Measurements from ENCODE around the gene BCO2. TPM values are rescaled to one million over a fixed set of nuclear protein-coding genes. Genes with fewer than 3 reads are reported as not detected.

BCO2 gene, protein sequence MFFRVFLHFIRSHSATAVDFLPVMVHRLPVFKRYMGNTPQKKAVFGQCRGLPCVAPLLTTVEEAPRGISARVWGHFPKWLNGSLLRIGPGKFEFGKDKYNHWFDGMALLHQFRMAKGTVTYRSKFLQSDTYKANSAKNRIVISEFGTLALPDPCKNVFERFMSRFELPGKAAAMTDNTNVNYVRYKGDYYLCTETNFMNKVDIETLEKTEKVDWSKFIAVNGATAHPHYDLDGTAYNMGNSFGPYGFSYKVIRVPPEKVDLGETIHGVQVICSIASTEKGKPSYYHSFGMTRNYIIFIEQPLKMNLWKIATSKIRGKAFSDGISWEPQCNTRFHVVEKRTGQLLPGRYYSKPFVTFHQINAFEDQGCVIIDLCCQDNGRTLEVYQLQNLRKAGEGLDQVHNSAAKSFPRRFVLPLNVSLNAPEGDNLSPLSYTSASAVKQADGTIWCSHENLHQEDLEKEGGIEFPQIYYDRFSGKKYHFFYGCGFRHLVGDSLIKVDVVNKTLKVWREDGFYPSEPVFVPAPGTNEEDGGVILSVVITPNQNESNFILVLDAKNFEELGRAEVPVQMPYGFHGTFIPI
- under 0.01 TPM in 2 replicates for total RNA-seq

DNA sequence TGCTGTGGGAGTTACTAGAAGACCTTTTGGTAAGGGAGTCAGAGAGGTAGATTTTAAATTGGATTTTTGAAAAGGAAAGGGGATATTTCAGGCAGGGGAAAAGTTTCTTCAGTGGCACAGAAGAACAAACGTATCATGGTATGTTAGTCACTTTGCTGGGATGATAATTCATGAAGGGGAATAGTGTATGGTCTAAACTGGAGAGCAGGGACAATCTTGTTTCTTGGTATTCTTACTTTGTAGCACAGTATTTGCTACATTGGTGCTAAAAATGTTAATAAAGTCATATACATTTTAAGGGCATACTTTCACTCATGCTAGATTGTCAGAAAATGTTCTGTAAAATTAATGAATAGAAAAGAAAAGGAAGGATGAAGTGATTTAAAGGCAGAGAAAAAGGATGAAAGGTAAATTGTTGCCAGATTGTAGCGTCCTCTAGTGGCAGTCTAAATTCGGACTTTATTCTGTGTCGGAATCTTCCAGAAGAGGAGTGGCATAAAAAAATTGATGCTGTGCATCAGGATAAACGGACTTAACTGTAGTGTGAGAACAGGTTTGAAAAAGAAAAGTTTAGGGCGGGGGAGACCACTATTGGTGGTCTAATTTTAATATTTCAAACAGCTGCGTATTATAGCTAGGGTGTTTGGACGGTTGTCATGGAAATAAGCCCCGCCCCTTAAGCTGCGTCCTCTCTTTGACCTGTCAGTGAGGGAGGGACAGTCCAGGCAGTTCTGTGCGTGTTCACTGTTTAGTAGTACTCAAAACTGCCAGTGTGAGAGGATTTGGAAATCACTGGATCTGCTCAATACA, at the start of gene BCO2:
TSS of gene BCO2 (plus strand) at position 724 of the 810 bp plus-strand sequence. CDS start 90 bp downstream, outside the sequence.

DNA sequence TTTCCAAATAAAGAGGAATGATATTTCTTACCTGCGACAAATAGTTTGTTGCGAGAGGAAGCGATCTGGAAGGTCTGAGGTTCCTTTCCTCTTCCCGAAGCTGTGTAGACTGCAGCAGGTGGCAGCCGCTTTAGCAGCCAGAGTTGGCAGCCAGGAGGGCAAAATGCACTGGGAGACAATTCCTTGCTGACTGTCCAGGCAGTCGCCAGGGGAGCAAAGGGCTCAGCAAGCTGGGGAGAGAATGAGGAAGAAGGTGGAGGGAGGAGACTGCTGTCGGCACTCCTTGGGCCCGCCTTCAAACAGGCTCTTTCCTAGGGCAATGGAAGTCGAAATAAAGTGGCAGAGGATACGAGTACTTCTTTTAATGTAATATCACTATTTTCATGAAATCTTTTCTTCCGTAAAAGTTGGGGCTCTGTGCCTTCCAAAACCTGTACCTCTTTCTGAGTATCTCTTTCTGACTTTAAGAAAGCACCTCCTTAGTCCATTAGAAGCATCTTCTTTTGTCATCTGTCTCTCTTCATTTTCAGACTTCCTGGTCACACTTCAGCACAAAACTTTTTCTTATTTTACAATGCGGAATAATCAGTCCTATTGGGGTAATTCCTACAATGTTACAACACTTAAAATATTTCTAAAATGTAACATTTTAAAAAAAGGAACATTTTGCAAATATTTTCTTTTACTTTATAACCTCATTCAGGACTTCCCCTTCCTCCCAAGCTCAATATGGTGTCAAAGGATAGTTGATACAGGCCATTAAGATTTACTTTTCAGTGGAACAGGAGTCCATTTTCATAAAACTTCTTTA, 11.2 kb upstream of the BCO2 start, which contains the start of gene IL18:
TSS of gene IL18 (minus strand) at position 220 of the 811 bp plus-strand sequence. CDS start 9,041 bp downstream, outside the sequence.

GRCh38 chr11:112167145-112167544, 8.2 kb upstream of the BCO2 start, which contains the start of gene TEX12:
TEX12 (plus strand) TSS chr11:112167372; CDS start chr11:112169269, 1,897 bp downstream.

GRCh38 chr11:112226062-112226830, 50.9 kb downstream of the BCO2 start, which contains the start of gene PTS:
PTS (plus strand) TSS chr11:112226428; CDS start chr11:112226444, 16 bp downstream.

DNA sequence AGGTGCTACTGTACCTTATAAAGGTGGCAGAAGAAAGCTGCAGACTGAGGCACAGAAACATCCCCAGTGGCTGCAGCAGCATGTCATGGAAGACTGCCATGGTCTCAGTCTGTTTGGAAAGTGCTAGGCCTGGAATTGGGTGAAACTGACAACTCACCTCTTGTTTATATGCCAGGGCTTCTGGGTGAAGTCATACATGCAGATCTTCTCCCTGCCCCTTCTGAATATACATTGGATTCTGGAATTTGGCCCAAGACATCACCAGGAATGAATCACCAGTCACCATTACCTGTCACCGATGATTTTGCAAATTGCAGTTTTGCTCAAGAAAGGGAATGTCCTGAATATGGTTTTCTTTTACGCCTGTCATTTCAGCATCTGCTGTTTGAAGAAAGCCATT, 85.2 kb downstream of the BCO2 start, which contains the start of gene PLET1:
TSS of gene PLET1 (minus strand) at position 371 of the 400 bp plus-strand sequence. CDS start at position 100, 271 bp downstream.

Other genes with a start within 250 kb of the BCO2 start
- 8.1 and 8.6 TPM in 2 replicates for gene DIXDC1, start 238.2 kb upstream of the BCO2 start, total RNA-seq
- gene DLAT, start 150.1 kb upstream of the BCO2 start, total RNA-seq = 38.2 and 43.4 TPM in 2 replicates
- gene PIH1D2, start 101.5 kb upstream of the BCO2 start, total RNA-seq = 1.3 and 1.8 TPM in 2 replicates
- gene NKAPD1, start 101.2 kb upstream of the BCO2 start, total RNA-seq = 9.4 and 11.1 TPM in 2 replicates
- gene TIMM8B, start 88.8 kb upstream of the BCO2 start, total RNA-seq = 42.0 and 48.6 TPM in 2 replicates
- gene SDHD, start 88.6 kb upstream of the BCO2 start, total RNA-seq = 71.8 and 71.9 TPM in 2 replicates
- 0.34 and 0.59 TPM in 2 replicates for gene IL18, start 11.4 kb upstream of the BCO2 start, total RNA-seq
- gene TEX12, start 8.1 kb upstream of the BCO2 start, total RNA-seq = not detected in 2 replicates
- gene PTS, start 50.9 kb downstream of the BCO2 start, total RNA-seq = 28.2 and 43.5 TPM in 2 replicates
- gene PLET1, start 85.3 kb downstream of the BCO2 start, total RNA-seq = not detected in 2 replicates

All from bronchus fibroblast of lung (primary cell).